Measurements from ENCODE around the gene TRUB2.

The TRUB2 gene

DNA sequence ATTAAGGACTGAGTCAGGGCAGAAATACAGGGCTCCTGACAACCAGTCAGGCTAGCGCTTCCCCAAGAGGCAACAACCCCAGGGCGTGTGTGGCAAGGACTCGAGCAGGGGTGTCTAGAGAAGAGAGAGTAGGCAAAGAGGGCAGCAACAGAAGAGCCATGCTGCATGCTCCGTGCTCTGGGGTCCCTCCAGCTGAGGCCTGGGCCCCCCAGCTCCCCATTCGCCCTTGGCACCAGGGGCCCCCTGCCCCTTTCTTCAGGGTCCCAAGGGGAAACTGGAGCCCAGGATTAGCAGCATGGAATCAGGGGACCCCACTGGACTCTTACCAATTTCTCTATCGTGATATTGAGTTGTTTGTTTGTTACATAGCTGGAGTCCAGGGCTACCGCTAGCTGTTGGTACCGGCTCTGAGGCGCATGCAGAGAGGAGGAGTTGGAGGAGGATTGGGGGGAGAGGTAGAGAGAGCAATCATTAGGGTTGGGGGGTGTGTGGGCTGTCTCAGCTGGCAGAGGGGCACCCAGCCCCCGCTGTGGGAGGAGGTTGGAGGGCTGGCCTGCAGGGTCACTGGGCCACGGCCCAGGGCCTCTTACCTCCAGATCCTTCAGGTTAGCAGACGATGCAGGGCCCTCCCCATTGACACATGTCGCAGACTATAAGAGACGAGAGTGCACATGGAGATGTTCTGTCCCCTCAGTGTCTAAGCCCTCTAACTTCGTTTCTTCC is 55.2 kb downstream of the TRUB2 start:
- DNase-seq, result no peak

DNA sequence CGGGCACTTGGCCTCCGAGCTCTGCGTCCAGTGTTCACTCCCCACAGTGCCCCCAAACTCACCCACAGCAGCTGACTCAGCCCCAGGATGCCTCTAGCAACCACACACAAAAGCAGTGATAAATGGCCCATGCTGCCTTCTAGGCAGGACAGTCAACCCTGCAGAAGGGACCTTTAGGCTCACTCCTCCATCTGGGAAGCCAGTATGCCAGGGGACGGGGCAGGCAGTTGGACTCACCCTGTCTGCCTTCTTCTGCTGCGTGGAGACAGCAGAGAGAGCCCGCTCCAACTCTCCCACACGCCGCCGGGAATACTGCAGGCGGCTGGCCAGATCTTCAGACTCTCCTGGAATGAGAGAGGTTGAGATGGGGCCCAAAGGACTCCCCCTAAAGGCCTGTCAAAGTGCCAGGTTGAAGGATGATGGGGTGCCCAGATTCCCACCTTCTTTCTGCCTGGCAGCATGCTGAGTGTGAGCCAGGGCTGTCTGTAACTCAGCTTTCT is 56.8 kb downstream of the TRUB2 start:
- no peak for DNase-seq

GRCh38 chr9:128262687-128263086 is 59.6 kb downstream of the TRUB2 start:
- DNase-seq, result no peak

- no peak for DNase-seq
Measured at GRCh38 chr9:128260340-128260739, 61.9 kb downstream of the TRUB2 start.

DNA sequence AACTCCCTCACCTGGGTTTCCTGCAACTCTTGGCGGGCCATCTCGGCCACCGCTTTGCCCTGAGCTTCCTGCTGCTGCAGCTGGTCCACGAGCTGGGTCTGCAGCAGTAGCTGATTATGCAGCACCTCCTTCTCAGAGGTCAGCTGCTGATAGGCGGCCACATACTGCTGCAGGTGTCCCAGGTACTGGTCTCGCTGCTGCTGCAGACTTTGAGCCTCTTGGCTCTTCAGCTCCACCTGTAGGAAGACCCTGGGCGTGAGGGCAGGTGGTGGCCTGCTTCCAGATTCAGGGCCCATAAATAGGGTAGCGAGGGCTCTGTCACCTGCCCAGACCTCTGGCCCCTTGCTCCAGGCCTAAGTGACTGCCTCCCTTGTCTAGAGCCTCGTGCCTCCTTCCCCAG is 63.1 kb downstream of the TRUB2 start:
- no peak for DNase-seq

DNA sequence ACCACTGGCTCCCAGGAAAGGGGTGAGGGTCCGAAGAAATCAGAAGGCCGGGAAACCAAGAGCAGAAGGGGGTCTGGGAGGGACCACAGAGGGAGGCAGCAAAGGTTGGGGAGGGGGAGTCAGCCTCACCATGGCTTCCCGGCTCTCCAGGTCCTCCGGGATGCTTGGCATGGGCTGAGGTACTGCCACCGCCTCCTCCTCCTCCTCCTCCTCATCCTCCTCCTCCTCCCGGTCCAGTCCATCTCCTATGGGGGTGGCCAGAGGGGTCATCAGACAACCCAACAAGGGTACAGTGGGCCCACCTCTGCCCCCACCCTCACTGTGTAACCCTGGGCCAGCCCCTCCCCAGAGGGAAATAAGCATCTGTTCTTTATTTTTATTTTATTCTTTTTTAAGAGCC is 63.9 kb downstream of the TRUB2 start:
- DNase-seq, result no peak

DNA sequence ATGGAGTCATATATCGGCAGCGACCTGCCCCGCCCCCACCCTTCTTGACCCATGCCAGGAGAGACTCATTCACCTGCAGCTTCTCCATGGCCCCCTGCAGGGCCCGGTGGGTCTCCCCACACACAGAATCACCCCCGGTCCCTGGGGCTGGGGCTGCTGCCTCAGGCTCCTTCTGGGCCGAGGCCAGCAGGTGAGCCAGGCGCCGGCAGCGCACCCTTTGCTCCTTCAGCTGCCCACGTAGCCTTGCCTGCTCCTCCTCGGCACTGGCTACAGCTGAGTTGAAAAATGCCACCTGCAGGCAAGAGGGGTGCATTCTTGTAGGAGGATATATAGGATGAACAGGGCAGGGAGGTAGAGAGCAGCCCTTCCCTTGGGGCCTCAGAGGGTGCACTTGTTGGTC is 64.3 kb downstream of the TRUB2 start:
- no peak for DNase-seq

DNA sequence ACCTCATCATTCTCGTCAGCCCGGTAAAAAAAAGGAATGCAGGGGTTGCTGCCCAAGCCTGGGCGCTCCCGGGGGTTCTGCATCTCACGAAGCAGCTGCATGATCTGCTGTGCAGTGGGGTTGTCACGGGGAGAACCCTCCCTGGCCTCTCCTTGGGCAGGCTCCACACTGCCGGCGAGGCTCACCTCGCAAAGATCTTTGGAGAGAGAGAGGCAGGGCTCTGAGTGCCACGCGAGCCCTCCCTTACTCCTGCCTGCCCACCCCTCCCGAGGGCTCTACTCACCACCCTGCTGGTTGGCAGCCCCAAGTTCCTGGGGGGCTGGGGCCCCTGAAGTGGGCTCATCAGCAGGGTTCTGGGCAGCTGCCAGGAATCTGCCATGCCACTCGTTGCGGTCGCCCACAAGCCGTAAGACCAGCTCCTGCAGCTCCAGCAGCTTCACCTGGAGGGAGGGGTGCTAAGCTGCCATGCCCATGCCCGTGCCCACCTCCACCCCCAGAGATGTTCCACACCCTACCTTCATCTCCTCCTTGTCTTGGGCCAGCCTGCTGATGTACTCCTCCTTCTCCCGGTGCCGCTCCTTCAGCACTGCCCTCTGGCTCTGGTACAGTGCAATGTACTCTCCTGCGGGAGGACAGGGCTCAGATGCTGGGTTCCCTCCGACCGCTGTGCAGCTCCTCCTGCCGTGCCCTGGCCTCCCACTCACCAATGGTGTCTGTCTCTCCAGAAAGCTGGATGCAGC is 65.0 kb downstream of the TRUB2 start:
- no peak for DNase-seq

Data from T-helper 1 cell (primary cell).